K562 (cell line): ENCODE measurements around the gene SPATS2.

Experiments
- CREB1 ChIP-seq, 2 experiments: sonication (generic) in 1 of 2; formaldehyde crosslinking in 1 of 2; IDR thresholded peaks; 2 replicates each; pipeline versions ENCODE4 v1.6.1 to v1.8.0; 2012 to 2022; ENCODE audit warnings: inconsistent platforms in 1 of 2, mild to moderate bottlenecking in 1 of 2, missing genetic modification reagents in 1 of 2, moderate library complexity in 1 of 2
- CREM ChIP-seq: IDR thresholded peaks from 2 replicates; pipeline ENCODE4 v1.6.1; 2014; ENCODE audit warnings: antibody characterized with exemption, low read depth
- POLR2A ChIP-seq: fragments of 450-650 bp; conservative IDR thresholded peaks from 2 replicates; pipeline ENCODE4 v1.6.1; 2016
- TF ChIP-seq, protein P1 (sequence below): fragments of 450-650 bp; IDR thresholded peaks from 2 replicates; pipeline ENCODE4 v1.6.1; 2016; ENCODE audit warnings: mild to moderate bottlenecking, moderate library complexity
- TF ChIP-seq, protein P2 (sequence below): fragments of 450-650 bp; formaldehyde crosslinking; IDR thresholded peaks from 2 replicates; pipeline ENCODE4 v1.4.0; 2022; ENCODE audit warnings: missing genetic modification characterization

GRCh38 chr12:49515266-49515665, 148.0 kb downstream of the SPATS2 start:
- no peak for TF ChIP-seq POLR2A
- no peak for TF ChIP-seq CREB1 (IDR thresholded peaks at IDR 0.05)
- no peak for TF ChIP-seq CREB1 (CRISPR knock-in tag; IDR thresholded peaks at IDR 0.05)
- TF ChIP-seq, protein P1, sequence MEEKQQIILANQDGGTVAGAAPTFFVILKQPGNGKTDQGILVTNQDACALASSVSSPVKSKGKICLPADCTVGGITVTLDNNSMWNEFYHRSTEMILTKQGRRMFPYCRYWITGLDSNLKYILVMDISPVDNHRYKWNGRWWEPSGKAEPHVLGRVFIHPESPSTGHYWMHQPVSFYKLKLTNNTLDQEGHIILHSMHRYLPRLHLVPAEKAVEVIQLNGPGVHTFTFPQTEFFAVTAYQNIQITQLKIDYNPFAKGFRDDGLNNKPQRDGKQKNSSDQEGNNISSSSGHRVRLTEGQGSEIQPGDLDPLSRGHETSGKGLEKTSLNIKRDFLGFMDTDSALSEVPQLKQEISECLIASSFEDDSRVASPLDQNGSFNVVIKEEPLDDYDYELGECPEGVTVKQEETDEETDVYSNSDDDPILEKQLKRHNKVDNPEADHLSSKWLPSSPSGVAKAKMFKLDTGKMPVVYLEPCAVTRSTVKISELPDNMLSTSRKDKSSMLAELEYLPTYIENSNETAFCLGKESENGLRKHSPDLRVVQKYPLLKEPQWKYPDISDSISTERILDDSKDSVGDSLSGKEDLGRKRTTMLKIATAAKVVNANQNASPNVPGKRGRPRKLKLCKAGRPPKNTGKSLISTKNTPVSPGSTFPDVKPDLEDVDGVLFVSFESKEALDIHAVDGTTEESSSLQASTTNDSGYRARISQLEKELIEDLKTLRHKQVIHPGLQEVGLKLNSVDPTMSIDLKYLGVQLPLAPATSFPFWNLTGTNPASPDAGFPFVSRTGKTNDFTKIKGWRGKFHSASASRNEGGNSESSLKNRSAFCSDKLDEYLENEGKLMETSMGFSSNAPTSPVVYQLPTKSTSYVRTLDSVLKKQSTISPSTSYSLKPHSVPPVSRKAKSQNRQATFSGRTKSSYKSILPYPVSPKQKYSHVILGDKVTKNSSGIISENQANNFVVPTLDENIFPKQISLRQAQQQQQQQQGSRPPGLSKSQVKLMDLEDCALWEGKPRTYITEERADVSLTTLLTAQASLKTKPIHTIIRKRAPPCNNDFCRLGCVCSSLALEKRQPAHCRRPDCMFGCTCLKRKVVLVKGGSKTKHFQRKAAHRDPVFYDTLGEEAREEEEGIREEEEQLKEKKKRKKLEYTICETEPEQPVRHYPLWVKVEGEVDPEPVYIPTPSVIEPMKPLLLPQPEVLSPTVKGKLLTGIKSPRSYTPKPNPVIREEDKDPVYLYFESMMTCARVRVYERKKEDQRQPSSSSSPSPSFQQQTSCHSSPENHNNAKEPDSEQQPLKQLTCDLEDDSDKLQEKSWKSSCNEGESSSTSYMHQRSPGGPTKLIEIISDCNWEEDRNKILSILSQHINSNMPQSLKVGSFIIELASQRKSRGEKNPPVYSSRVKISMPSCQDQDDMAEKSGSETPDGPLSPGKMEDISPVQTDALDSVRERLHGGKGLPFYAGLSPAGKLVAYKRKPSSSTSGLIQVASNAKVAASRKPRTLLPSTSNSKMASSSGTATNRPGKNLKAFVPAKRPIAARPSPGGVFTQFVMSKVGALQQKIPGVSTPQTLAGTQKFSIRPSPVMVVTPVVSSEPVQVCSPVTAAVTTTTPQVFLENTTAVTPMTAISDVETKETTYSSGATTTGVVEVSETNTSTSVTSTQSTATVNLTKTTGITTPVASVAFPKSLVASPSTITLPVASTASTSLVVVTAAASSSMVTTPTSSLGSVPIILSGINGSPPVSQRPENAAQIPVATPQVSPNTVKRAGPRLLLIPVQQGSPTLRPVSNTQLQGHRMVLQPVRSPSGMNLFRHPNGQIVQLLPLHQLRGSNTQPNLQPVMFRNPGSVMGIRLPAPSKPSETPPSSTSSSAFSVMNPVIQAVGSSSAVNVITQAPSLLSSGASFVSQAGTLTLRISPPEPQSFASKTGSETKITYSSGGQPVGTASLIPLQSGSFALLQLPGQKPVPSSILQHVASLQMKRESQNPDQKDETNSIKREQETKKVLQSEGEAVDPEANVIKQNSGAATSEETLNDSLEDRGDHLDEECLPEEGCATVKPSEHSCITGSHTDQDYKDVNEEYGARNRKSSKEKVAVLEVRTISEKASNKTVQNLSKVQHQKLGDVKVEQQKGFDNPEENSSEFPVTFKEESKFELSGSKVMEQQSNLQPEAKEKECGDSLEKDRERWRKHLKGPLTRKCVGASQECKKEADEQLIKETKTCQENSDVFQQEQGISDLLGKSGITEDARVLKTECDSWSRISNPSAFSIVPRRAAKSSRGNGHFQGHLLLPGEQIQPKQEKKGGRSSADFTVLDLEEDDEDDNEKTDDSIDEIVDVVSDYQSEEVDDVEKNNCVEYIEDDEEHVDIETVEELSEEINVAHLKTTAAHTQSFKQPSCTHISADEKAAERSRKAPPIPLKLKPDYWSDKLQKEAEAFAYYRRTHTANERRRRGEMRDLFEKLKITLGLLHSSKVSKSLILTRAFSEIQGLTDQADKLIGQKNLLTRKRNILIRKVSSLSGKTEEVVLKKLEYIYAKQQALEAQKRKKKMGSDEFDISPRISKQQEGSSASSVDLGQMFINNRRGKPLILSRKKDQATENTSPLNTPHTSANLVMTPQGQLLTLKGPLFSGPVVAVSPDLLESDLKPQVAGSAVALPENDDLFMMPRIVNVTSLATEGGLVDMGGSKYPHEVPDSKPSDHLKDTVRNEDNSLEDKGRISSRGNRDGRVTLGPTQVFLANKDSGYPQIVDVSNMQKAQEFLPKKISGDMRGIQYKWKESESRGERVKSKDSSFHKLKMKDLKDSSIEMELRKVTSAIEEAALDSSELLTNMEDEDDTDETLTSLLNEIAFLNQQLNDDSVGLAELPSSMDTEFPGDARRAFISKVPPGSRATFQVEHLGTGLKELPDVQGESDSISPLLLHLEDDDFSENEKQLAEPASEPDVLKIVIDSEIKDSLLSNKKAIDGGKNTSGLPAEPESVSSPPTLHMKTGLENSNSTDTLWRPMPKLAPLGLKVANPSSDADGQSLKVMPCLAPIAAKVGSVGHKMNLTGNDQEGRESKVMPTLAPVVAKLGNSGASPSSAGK = no peak
- TF ChIP-seq CREM = no peak
- TF ChIP-seq, protein P2, sequence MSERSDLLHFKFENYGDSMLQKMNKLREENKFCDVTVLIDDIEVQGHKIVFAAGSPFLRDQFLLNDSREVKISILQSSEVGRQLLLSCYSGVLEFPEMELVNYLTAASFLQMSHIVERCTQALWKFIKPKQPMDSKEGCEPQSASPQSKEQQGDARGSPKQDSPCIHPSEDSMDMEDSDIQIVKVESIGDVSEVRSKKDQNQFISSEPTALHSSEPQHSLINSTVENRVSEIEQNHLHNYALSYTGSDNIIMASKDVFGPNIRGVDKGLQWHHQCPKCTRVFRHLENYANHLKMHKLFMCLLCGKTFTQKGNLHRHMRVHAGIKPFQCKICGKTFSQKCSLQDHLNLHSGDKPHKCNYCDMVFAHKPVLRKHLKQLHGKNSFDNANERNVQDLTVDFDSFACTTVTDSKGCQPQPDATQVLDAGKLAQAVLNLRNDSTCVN (CRISPR knock-in tag) = no peak
